HepG2 (cell line): ENCODE measurements around the gene RBM27. TPM values are rescaled to one million over a fixed set of nuclear protein-coding genes. Genes with fewer than 3 reads are reported as not detected.

Experiments
- ARID3A ChIP-seq: IDR thresholded peaks from 2 replicates; pipeline ENCODE4 v1.6.1; 2012; ENCODE audit warnings: low read depth, low read length, improper control_type of control experiment
- ATF2 ChIP-seq: sonication (generic); formaldehyde crosslinking; IDR thresholded peaks from 2 replicates; pipeline ENCODE4 v1.4.0; 2020; ENCODE audit warnings: missing genetic modification reagents
- CTCF ChIP-seq: sonication (generic); formaldehyde crosslinking; IDR thresholded peaks from 2 replicates; pipeline ENCODE4 v1.5.0; 2020; ENCODE audit warnings: mild to moderate bottlenecking, missing genetic modification reagents, moderate library complexity
- DPF2 ChIP-seq: sonication (generic); formaldehyde crosslinking; IDR thresholded peaks from 2 replicates; pipeline ENCODE4 v1.4.0; 2020; ENCODE audit warnings: mild to moderate bottlenecking, low read depth, missing genetic modification reagents, borderline replicate concordance
- FOXO4 ChIP-seq: sonication (generic); formaldehyde crosslinking; conservative IDR thresholded peaks from 2 replicates; pipeline ENCODE4 v1.8.1; 2023; ENCODE audit warnings: missing genetic modification reagents
- HMGA1 ChIP-seq: sonication (generic); formaldehyde crosslinking; conservative IDR thresholded peaks from 2 replicates; pipeline ENCODE4 v1.4.0; 2020; ENCODE audit warnings: missing genetic modification reagents
- NFKB2 ChIP-seq: sonication (generic); formaldehyde crosslinking; IDR thresholded peaks from 2 replicates; pipeline ENCODE4 v1.4.0; 2020; ENCODE audit warnings: missing genetic modification reagents, borderline replicate concordance
- NFYB ChIP-seq: sonication (generic); formaldehyde crosslinking; IDR thresholded peaks from 2 replicates; pipeline ENCODE4 v1.4.0; 2020; ENCODE audit warnings: missing genetic modification reagents
- PHF5A ChIP-seq: IDR thresholded peaks from one replicate; pipeline ENCODE4 v1.6.1; 2018; ENCODE audit warnings: low read depth, missing genetic modification reagents; ENCODE audit not compliant: unreplicated experiment
- SAFB2 ChIP-seq: sonication (generic); formaldehyde crosslinking; IDR thresholded peaks from 2 replicates; pipeline ENCODE4 v1.5.1; 2020; ENCODE audit warnings: missing genetic modification reagents, low read depth, mild to moderate bottlenecking, borderline replicate concordance
- SNAI1 ChIP-seq: sonication (generic); formaldehyde crosslinking; IDR thresholded peaks from 2 replicates; pipeline ENCODE4 v1.5.0; 2020; ENCODE audit warnings: mild to moderate bottlenecking, missing genetic modification reagents, borderline replicate concordance
- SNRNP70 ChIP-seq: fragments of 200-400 bp; formaldehyde crosslinking; IDR thresholded peaks from 2 replicates; pipeline ENCODE4 v1.6.1; 2017; ENCODE audit warnings: mild to moderate bottlenecking, low read depth, low read length, moderate library complexity
- TBP ChIP-seq: sonication (generic); formaldehyde crosslinking; IDR thresholded peaks from 2 replicates; pipeline ENCODE4 v1.5.0; 2020; ENCODE audit warnings: missing genetic modification reagents
- TBX2 ChIP-seq: sonication (generic); formaldehyde crosslinking; IDR thresholded peaks from 2 replicates; pipeline ENCODE4 v1.5.0; 2020; ENCODE audit warnings: missing genetic modification reagents, mild to moderate bottlenecking, borderline replicate concordance
- TGIF2 ChIP-seq: IDR thresholded peaks from 2 replicates; pipeline ENCODE4 v1.6.1; 2016; ENCODE audit warnings: control low read depth, missing compliant biosample characterization
- TOE1 ChIP-seq: sonication (generic); formaldehyde crosslinking; IDR thresholded peaks from 2 replicates; pipeline ENCODE4 v1.4.0; 2020; ENCODE audit warnings: mild to moderate bottlenecking, missing genetic modification reagents
- ZBTB14 ChIP-seq: sonication (generic); formaldehyde crosslinking; IDR thresholded peaks from 2 replicates; pipeline ENCODE4 v1.4.0; 2020; ENCODE audit warnings: missing genetic modification reagents
- ZNF577 ChIP-seq: sonication (generic); formaldehyde crosslinking; IDR thresholded peaks from 2 replicates; pipeline ENCODE4 v1.4.0; 2020; ENCODE audit warnings: mild to moderate bottlenecking, low read depth, missing genetic modification reagents, borderline replicate concordance
- ZNF660 ChIP-seq: sonication (generic); formaldehyde crosslinking; IDR thresholded peaks from 2 replicates; pipeline ENCODE4 v1.5.1; 2020; ENCODE audit warnings: mild to moderate bottlenecking, low read depth, missing genetic modification reagents, borderline replicate concordance
- ZNF747 ChIP-seq: sonication (generic); formaldehyde crosslinking; IDR thresholded peaks from 2 replicates; pipeline ENCODE4 v1.8.1; 2023; ENCODE audit warnings: missing genetic modification reagents, mild to moderate bottlenecking, borderline replicate concordance
- ZNF761 ChIP-seq: sonication (generic); formaldehyde crosslinking; conservative IDR thresholded peaks from 2 replicates; pipeline ENCODE4 v1.4.0; 2020; ENCODE audit warnings: mild to moderate bottlenecking, missing genetic modification reagents
- ZNF782 ChIP-seq: sonication (generic); formaldehyde crosslinking; IDR thresholded peaks from 2 replicates; pipeline ENCODE4 v1.4.0; 2020; ENCODE audit warnings: missing genetic modification reagents, mild to moderate bottlenecking, borderline replicate concordance
- polyA plus RNA-seq, 8 experiments: library from polyadenylated mRNA; depleted of rRNA in 3 of 8; stranded (reverse) in 7 of 8; unstranded in 1 of 8; fragments of >200 nt; fragmentation: Illumina TruSeq in 4 of 8; extraction: Trizol in 4 of 8; gene quantifications; 2 replicates each; pipeline versions ENCODE4 v1.2.1 to v1.2.3, GENCODE V29; 2011 to 2016; ENCODE audit warnings: low read depth in 4 of 8, missing spikeins in 1 of 8, mixed read lengths in 1 of 8; ENCODE audit not compliant: insufficient read depth in 1 of 8
- total RNA-seq, 5 experiments: library from RNA; depleted of rRNA; stranded (reverse); fragments of >200 nt; fragmentation: Illumina TruSeq; extraction: Trizol; gene quantifications; 2 replicates each; pipeline ENCODE4 v1.2.3, GENCODE V29; 2016; ENCODE audit warnings: low read depth in 1 of 5

RBM27 gene
- total and polyA plus RNA-seq, 2 of the 13 experiments (the other 11 are each of a cell fraction or from before 2014, with no cell fraction given) = 12.9 to 23.4 TPM

GRCh38 chr5:146213210-146213826 is 9.9 kb downstream of the RBM27 start (continued):
- TF ChIP-seq FOXO4 (CRISPR knock-in tag) (no peak), NFYB (CRISPR knock-in tag) (no peak), ZNF660 (CRISPR knock-in tag) (no peak), SNAI1 (CRISPR knock-in tag) (no peak), SNRNP70 (no peak), HMGA1 (CRISPR knock-in tag) (no peak), ZBTB14 (no peak), DPF2 (CRISPR knock-in tag) (0 out of 2 replicates have a peak, but pooled peaks have one; percentile 33), PHF5A (CRISPR knock-in tag) (no peak), CTCF (CRISPR knock-in tag) (no peak), ZNF577 (CRISPR knock-in tag) (no peak), ZNF747 (no peak), SAFB2 (CRISPR knock-in tag) (no peak), TGIF2 (CRISPR knock-in tag) (no peak), ZNF782 (CRISPR knock-in tag) (no peak), ARID3A (peak; percentile 81), ZNF761 (CRISPR knock-in tag) (no peak), ATF2 (CRISPR knock-in tag) (no peak), TBP (no peak), TBX2 (CRISPR knock-in tag) (no peak), NFKB2 (CRISPR knock-in tag) (no peak), TOE1 (CRISPR knock-in tag) (no peak)
